H9 (cell line): Measurements from ENCODE around the gene MYO7B. TPM values are rescaled to one million over a fixed set of nuclear protein-coding genes. Genes with fewer than 3 reads are reported as not detected.
A peak's percentile ranks its signal among the peaks of the same experiment; 100 is the strongest.

ENCODE experiments used
- DNase-seq: peaks from one replicate; pipeline ENCODE4 v3.0.0-alpha.2; 2017
- H2AFZ ChIP-seq: one replicate; pipeline ENCODE4 v1.6.1; 2013; ENCODE audit warnings: mild to moderate bottlenecking, low read length, control low read depth, moderate library complexity
- H2AK5ac ChIP-seq: 2 replicates; pipeline ENCODE4 v1.6.1; 2013; ENCODE audit warnings: low read length, control low read depth, mixed read lengths; ENCODE audit not compliant: insufficient read length
- H2BK120ac ChIP-seq: one replicate; pipeline ENCODE4 v1.6.1; 2013; ENCODE audit warnings: low read depth, mild to moderate bottlenecking, low read length, control low read depth, inconsistent platforms; ENCODE audit not compliant: poor library complexity, severe bottlenecking
- H2BK12ac ChIP-seq: 2 replicates; pipeline ENCODE4 v1.6.1; 2013; ENCODE audit warnings: low read length, control low read depth, mixed read lengths, low read depth; ENCODE audit not compliant: insufficient read length
- H2BK15ac ChIP-seq: 2 replicates; pipeline ENCODE4 v1.6.1; 2013; ENCODE audit warnings: low read depth, low read length, control low read depth
- H2BK20ac ChIP-seq: one replicate; pipeline ENCODE4 v1.6.1; 2013; ENCODE audit warnings: low read depth, mild to moderate bottlenecking, low read length, control low read depth, inconsistent platforms; ENCODE audit not compliant: poor library complexity, severe bottlenecking
- H2BK5ac ChIP-seq: 2 replicates; pipeline ENCODE4 v1.6.1; 2013; ENCODE audit warnings: low read length, control low read depth, mixed read lengths; ENCODE audit not compliant: insufficient read length
- H3K14ac ChIP-seq: 2 replicates; pipeline ENCODE4 v1.6.1; 2013; ENCODE audit warnings: low read length, control low read depth; ENCODE audit not compliant: insufficient read depth
- H3K18ac ChIP-seq: 2 replicates; pipeline ENCODE4 v1.6.1; 2013; ENCODE audit warnings: low read depth, mild to moderate bottlenecking, mixed read lengths, low read length, control low read depth; ENCODE audit not compliant: insufficient read length
- H3K23ac ChIP-seq: 2 replicates; pipeline ENCODE4 v1.6.1; 2013; ENCODE audit warnings: low read length, control low read depth, mixed read lengths, low read depth; ENCODE audit not compliant: insufficient read length
- H3K23me2 ChIP-seq: 2 replicates; pipeline ENCODE4 v1.6.1; 2013; ENCODE audit warnings: low read depth, mild to moderate bottlenecking, mixed read lengths, low read length, control low read depth; ENCODE audit not compliant: insufficient read length, poor library complexity, severe bottlenecking
- H3K27ac ChIP-seq: 2 replicates; pipeline ENCODE4 v1.5.1; 2013; ENCODE audit warnings: low read length, control low read depth, mixed read lengths, low read depth; ENCODE audit not compliant: insufficient read length
- H3K27me3 ChIP-seq: 2 replicates; pipeline ENCODE4 v1.6.1; 2013; ENCODE audit warnings: low read length, control low read depth, inconsistent platforms; ENCODE audit not compliant: insufficient read depth
- H3K4ac ChIP-seq: 2 replicates; pipeline ENCODE4 v1.6.1; 2013; ENCODE audit warnings: low read depth, mild to moderate bottlenecking, control low read depth, inconsistent platforms, low read length, moderate library complexity
- H3K4me1 ChIP-seq: 2 replicates; pipeline ENCODE4 v1.6.1; 2013; ENCODE audit warnings: low read length, control low read depth, inconsistent platforms; ENCODE audit not compliant: insufficient read depth
- H3K4me2 ChIP-seq: 2 replicates; pipeline ENCODE4 v1.6.1; 2013; ENCODE audit warnings: low read length, control low read depth, mixed read lengths; ENCODE audit not compliant: insufficient read length, insufficient read depth
- H3K56ac ChIP-seq: 2 replicates; pipeline ENCODE4 v1.6.1; 2013; ENCODE audit warnings: low read depth, mild to moderate bottlenecking, mixed read lengths, low read length, control low read depth; ENCODE audit not compliant: insufficient read length
- H3K79me1 ChIP-seq: 2 replicates; pipeline ENCODE4 v1.6.1; 2013; ENCODE audit warnings: low read depth, mild to moderate bottlenecking, moderate library complexity, low read length, control low read depth, inconsistent platforms; ENCODE audit not compliant: insufficient read depth, poor library complexity, severe bottlenecking
- H3K79me2 ChIP-seq: 2 replicates; pipeline ENCODE4 v1.6.1; 2013; ENCODE audit warnings: low read length, control low read depth, inconsistent platforms; ENCODE audit not compliant: insufficient read depth
- H3K9ac ChIP-seq: 2 replicates; pipeline ENCODE4 v1.6.1; 2013; ENCODE audit warnings: low read length, control low read depth, mixed read lengths; ENCODE audit not compliant: insufficient read length; ENCODE audit errors: extremely low read depth
- H3K9me3 ChIP-seq: one replicate; pipeline ENCODE4 v1.6.1; 2013; ENCODE audit warnings: low read depth, low read length, inconsistent platforms; ENCODE audit not compliant: control insufficient read depth
- H3T11ph ChIP-seq: one replicate; pipeline ENCODE4 v1.6.1; 2013; ENCODE audit warnings: mild to moderate bottlenecking, low read length, control low read depth, inconsistent platforms
- H4K20me1 ChIP-seq: one replicate; pipeline ENCODE4 v1.6.1; 2013; ENCODE audit not compliant: control insufficient read depth, insufficient read length, insufficient read depth
- H4K5ac ChIP-seq: 2 replicates; pipeline ENCODE4 v1.6.1; 2013; ENCODE audit warnings: low read depth, mild to moderate bottlenecking, mixed read lengths, low read length, control low read depth; ENCODE audit not compliant: insufficient read length
- H4K8ac ChIP-seq: replicated peaks from 2 replicates; pipeline ENCODE4 v1.6.1; 2013; ENCODE audit warnings: low read length, control low read depth, mixed read lengths, low read depth; ENCODE audit not compliant: insufficient read length
- H4K91ac ChIP-seq: 2 replicates; pipeline ENCODE4 v1.6.1; 2013; ENCODE audit warnings: low read depth, mild to moderate bottlenecking, moderate library complexity, mixed read lengths, low read length, control low read depth; ENCODE audit not compliant: insufficient read length
- H3K27ac Mint-ChIP-seq, 3 experiments: 2 replicates in 2 of 3; 3 replicates in 1 of 3; pipeline ENCODE4 v1.8.0; 2020 to 2021; ENCODE audit warnings: mixed read lengths in 3 of 3, mild to moderate bottlenecking in 1 of 3, moderate library complexity in 1 of 3
- H3K27me3 Mint-ChIP-seq: 2 replicates; pipeline ENCODE4 v1.8.0; 2021; ENCODE audit warnings: low read depth, mild to moderate bottlenecking, moderate library complexity, mixed read lengths
- H3K36me3 Mint-ChIP-seq, 3 experiments: 2 replicates in 2 of 3; 3 replicates in 1 of 3; pipeline ENCODE4 v1.8.0; 2020 to 2021; ENCODE audit warnings: low read depth in 3 of 3, mixed read lengths in 3 of 3; ENCODE audit not compliant: insufficient read depth in 1 of 3
- H3K4me1 Mint-ChIP-seq, 2 experiments: 2 replicates each; pipeline ENCODE4 v1.8.0; 2020; ENCODE audit warnings: mixed read lengths in 2 of 2
- H3K4me3 Mint-ChIP-seq, 2 experiments: 2 replicates in 1 of 2; 3 replicates in 1 of 2; pipeline ENCODE4 v1.8.0; 2020 to 2021; ENCODE audit warnings: mild to moderate bottlenecking in 2 of 2, mixed read lengths in 2 of 2, moderate library complexity in 1 of 2
- H3K9me3 Mint-ChIP-seq, 2 experiments: 2 replicates in 1 of 2; 3 replicates in 1 of 2; pipeline ENCODE4 v1.8.0; 2020; ENCODE audit warnings: mild to moderate bottlenecking in 2 of 2, mixed read lengths in 2 of 2, moderate library complexity in 1 of 2
- CTCF ChIP-seq: fragments of 200-600 bp; sonication (generic); conservative IDR thresholded peaks from 3 replicates; pipeline ENCODE4 v1.8.0; 2021; ENCODE audit warnings: antibody characterized with exemption, mild to moderate bottlenecking
- WGBS: extraction: QIAGEN DNeasy Blood & Tissue Kit; methylation state at CpG from one replicate; pipeline ENCODE4 v1.1.7; 2013; ENCODE audit warnings: missing lambda C conversion rate, low lambda C conversion rate, mixed read lengths; ENCODE audit not compliant: insufficient read length; ENCODE audit errors: extremely low coverage; 5-methylcytosine and 5-hydroxymethylcytosine counted together
- total RNA-seq: library from RNA; stranded (reverse); gene quantifications from 2 replicates; pipeline ENCODE4 v1.2.1, GENCODE V29; 2021

Gene MYO7B
- total RNA-seq, 1 experiment from 2014 or later = not detected

- Histone ChIP-seq H3K9me3 (no peaks in the 10 kb centered on the region), H4K91ac (no peak overlapping the region), H2BK5ac (no peak overlapping the region), H2AFZ (no peak overlapping the region), H4K5ac (no peak overlapping the region), H2BK12ac (no peak overlapping the region), H3K23me2 (no peaks in the 10 kb centered on the region), H3K27ac (no peak overlapping the region), H3K18ac (no peak overlapping the region), H3K4me2 (no peak overlapping the region), H4K20me1 (no peaks in the 10 kb centered on the region), H3K79me2 (no peaks in the 10 kb centered on the region), H2BK20ac (no peak overlapping the region), H3K79me1 (no peaks in the 10 kb centered on the region), H3K4ac (no peak overlapping the region), H2AK5ac (no peak overlapping the region), H3K4me1 (no peaks in the 10 kb centered on the region; the same call in 1 of the 2 replicates), H3K9ac (no peak overlapping the region), H4K8ac (no peak overlapping the region), H3K23ac (no peak overlapping the region), H3T11ph (no peak overlapping the region), H3K14ac (peak overlapping the region; percentile 2; the same call in 1 of the 2 replicates), H3K27me3 (no peaks in the 10 kb centered on the region), H2BK120ac (no peak overlapping the region), H2BK15ac (no peak overlapping the region), H3K56ac (no peak overlapping the region)
- TF ChIP-seq CTCF = peak; percentile 67
- WGBS = no CpG with 5 or more reads among the region's 25 CpGs
- Mint-ChIP-seq H3K9me3 (no peaks in the 10 kb centered on the region), H3K4me1 (peaks cover 8 to 16% of the 10 kb centered on the region in 2 experiments), H3K4me3 (no peak overlapping the region), H3K27ac (peak overlapping the region in 1 of 3 experiments; percentile 57; a peak in 1 of 7 replicates), H3K36me3 (no peaks in the 10 kb centered on the region), H3K27me3 (peaks cover 2% of the 10 kb centered on the region; the same call in 1 of the 2 replicates)
- DNase-seq = peak; percentile 74
Observed at GRCh38 chr2:127640082-127641072, 104.9 kb downstream of the MYO7B start.
